ENCODE results near the gene RGS9.

- TF ChIP-seq CTCF (IDR thresholded peaks at IDR 0.05) = no peak
- no peak for TF ChIP-seq POLR2A (IDR thresholded peaks at IDR 0.05; ENCODE audit: low read depth)
- no peak for TF ChIP-seq POLR2AphosphoS5 (IDR thresholded peaks at IDR 0.05)
- TF ChIP-seq EP300 (IDR thresholded peaks at IDR 0.05) = no peak
These were observed 21.3 kb upstream of the RGS9 start for GRCh38 chr17:65115839-65116238.

All from esophagus muscularis mucosa (tissue), 4 donors.